ENCODE measurements around the gene TAF1B.

Gene TAF1B

DNA sequence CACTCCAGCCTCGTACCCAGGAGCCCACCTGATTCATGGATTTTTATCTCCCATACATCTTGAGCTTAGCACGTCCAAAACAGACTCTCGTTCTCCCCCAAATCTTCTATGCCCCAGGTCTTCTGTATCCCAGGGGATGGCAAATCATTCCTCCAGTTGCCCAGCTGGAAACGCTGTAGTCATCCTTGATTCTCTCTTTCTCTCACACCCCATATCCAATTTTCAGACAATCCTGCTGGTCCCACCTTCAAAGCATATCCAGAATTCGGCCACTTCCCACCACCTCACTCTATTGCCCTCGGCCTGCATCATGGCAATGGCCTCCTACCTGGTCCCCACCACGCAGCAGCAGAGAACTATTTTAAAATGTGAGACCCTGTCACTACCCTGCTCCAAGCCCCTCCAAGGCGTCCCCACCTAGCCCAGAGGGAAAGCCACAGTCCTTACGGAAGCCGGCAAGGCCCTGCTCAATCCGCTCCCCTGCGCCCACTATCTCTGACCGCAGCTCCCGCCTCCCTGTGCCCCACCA, 106.8 kb downstream of the TAF1B start:
- Mint-ChIP-seq H3K4me3 (peak overlapping the region; percentile 57 to 85 (median 64)), H3K9me3 (no peaks in the 10 kb centered on the region), H3K4me1 (peaks cover 3% of the 10 kb centered on the region), H3K27me3 (ENCODE audit: low read depth) (peaks cover 72% of the 10 kb centered on the region), H3K36me3 (ENCODE audit: low read depth) (no peaks in the 10 kb centered on the region), H3K27ac (no peak overlapping the region)
- TF ChIP-seq CTCF (IDR thresholded peaks at IDR 0.05; ENCODE audit: unreplicated experiment in 3 of 3), result no peak

DNA sequence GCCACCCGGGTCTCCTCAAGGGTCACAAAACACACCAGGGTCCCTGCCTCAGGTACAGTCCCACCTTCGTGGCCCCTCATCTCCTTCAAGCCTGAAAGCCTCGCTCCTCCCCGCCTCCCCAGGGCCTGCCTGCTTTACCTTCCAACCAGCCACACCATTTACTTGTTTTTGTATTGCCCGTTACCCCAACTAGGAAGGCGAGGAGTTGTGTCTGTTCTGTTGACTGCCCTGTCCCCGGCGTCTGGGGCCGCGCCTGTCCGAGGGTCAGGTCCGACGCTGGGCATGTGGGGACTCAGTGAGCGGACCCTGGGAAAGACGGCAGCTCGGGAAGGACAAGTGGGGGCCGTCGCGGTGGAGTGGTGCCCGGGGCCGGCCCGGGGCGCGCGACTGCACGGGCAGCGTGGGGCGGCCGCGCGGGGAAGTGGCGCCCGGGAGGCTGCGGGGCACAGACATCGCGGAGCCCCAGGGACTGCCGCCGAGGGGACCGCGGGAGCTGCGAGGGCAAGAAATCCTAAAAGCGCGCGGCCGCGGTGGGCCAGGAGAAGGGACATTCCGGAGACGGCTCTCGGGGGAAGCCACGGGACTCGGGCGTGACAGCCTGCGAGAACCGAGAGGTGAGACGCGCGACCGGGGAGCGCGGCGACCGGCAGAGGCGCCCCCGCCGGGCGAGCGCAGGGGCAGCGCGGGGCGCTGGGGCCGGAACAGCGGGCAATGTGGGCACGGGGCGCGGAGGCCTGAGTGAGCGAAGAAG, 107.4 kb downstream of the TAF1B start:
- no peaks in the 10 kb centered on the region for H3K36me3 Mint-ChIP-seq (ENCODE audit: low read depth)
- peaks cover 3% of the 10 kb centered on the region for H3K4me1 Mint-ChIP-seq
- H3K27ac Mint-ChIP-seq, result no peak overlapping the region
- H3K27me3 Mint-ChIP-seq (ENCODE audit: low read depth), result peaks cover 69% of the 10 kb centered on the region
- H3K4me3 Mint-ChIP-seq, result peak overlapping the region; percentile 64 to 85 (median 78)
- H3K9me3 Mint-ChIP-seq, result no peaks in the 10 kb centered on the region
- no peak for TF ChIP-seq CTCF (IDR thresholded peaks at IDR 0.05; ENCODE audit: unreplicated experiment in 3 of 3)

GRCh38 chr2:9951272-9951521, 107.9 kb downstream of the TAF1B start:
- H3K27ac Mint-ChIP-seq, result no peak overlapping the region
- peak overlapping the region in 1 of 3 experiments; percentile 85 for H3K4me3 Mint-ChIP-seq
- H3K36me3 Mint-ChIP-seq (ENCODE audit: low read depth), result no peaks in the 10 kb centered on the region
- H3K4me1 Mint-ChIP-seq, result peaks cover 3% of the 10 kb centered on the region
- H3K27me3 Mint-ChIP-seq (ENCODE audit: low read depth), result peaks cover 69% of the 10 kb centered on the region
- TF ChIP-seq CTCF (IDR thresholded peaks at IDR 0.05; ENCODE audit: unreplicated experiment in 3 of 3), result no peak
- H3K9me3 Mint-ChIP-seq, result no peaks in the 10 kb centered on the region

DNA sequence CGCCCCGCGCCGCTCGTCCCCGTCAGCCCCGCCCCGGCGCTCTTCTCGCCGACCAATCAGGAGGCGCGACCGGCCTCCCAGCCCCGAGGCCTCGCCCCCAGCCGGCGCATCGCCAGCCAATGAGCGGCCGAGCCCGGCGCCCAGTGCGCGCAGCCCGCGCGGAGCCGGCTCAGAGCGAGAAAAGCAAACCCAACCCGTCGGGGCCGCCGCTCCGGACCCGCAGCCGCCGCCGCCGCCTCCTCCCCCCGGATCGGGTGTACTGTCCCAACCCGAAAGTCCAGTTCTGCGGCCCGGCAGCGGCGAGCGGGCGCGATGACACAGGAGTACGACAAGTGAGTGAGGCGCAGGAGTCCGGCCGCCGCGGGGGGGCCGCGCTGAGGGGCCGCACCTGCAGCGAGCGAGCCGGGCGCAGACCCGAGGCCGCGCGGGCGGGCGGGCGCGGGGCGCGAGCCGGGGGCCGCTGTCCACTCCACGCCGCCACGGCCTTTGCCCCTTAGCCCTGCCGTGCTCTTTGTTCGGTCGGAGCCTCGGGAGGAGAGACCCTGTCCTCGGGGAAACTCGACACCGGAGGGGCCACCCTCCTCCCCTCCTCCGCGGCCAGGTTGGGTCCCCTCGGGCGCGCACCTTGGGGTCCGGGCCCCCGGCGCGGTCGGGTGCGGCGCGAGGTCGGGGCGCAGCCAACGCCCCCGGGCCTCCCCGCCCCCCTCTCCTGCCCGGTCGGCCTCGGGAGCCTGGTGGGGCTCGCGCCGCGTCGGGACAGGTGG, 108.4 kb downstream of the TAF1B start, which contains the start of gene GRHL1:
Gene GRHL1, plus strand, starts transcription at position 172 of the 764 bp plus-strand sequence. Its CDS starts 141 bp downstream, at position 313.
- Mint-ChIP-seq H3K9me3 (no peaks in the 10 kb centered on the region), H3K4me3 (peak within 1 kb of the TSS; percentile 81 to 86 (median 86)), H3K27ac (no peak within 1 kb of the TSS), H3K36me3 (ENCODE audit: low read depth) (no peaks in the 10 kb centered on the region), H3K27me3 (ENCODE audit: low read depth) (peaks cover 72% of the 10 kb centered on the region), H3K4me1 (peaks cover 3% of the 10 kb centered on the region)
- TF ChIP-seq CTCF (IDR thresholded peaks at IDR 0.05; ENCODE audit: unreplicated experiment in 3 of 3), result no peak

- peak overlapping the region; percentile 81 to 86 (median 81) for H3K4me3 Mint-ChIP-seq
- no peaks in the 10 kb centered on the region for H3K36me3 Mint-ChIP-seq (ENCODE audit: low read depth)
- H3K4me1 Mint-ChIP-seq, result peaks cover 3% of the 10 kb centered on the region
- no peak for TF ChIP-seq CTCF (IDR thresholded peaks at IDR 0.05; ENCODE audit: unreplicated experiment in 3 of 3)
- no peak overlapping the region for H3K27ac Mint-ChIP-seq
- H3K27me3 Mint-ChIP-seq (ENCODE audit: low read depth), result peaks cover 68% of the 10 kb centered on the region
- H3K9me3 Mint-ChIP-seq, result no peaks in the 10 kb centered on the region
Observed at GRCh38 chr2:9952286-9952737, 109.0 kb downstream of the TAF1B start.

Measured in nephron (organoid).